HCT116 (cell line): Measurements from ENCODE around the gene HLA-E. TPM values are rescaled to one million over a fixed set of nuclear protein-coding genes. Genes with fewer than 3 reads are reported as not detected.

Source experiments
- ATAC-seq: fragments of 200-7000 bp; cut with Tn5 transposase; 2 replicates; pipeline ENCODE4 v1.9.1; 2020; ENCODE audit warnings: mild to moderate bottlenecking, moderate library complexity
- BruUV-seq: library from RNA; stranded (reverse); fragments of 400-500 nt; replicated peaks from 2 replicates; lab custom pipeline; 2021; lab: Mats Ljungman, UMichigan
- CTCF ChIA-PET: fragments of 300-600 bp; sonication (Branson Sonifier 250); formaldehyde crosslinking; loops from one replicate; lab custom pipeline; 2021; ENCODE audit warnings: antibody characterized with exemption; lab: Charles Lee
- POLR2A ChIA-PET: fragments of 300-600, 350-600 bp; sonication (Branson Sonifier 250); formaldehyde crosslinking; loops from one replicate; lab custom pipeline; 2021; ENCODE audit warnings: antibody characterized with exemption; lab: Charles Lee
- RAD21 ChIA-PET, 2 experiments: fragments of 300-600 bp; sonication (Branson Sonifier 250); formaldehyde crosslinking; loops; one replicate each; lab custom pipeline; 2023; ENCODE audit warnings: low total read pairs in 2 of 2; ENCODE audit not compliant: uncharacterized antibody in 2 of 2, unreplicated experiment in 2 of 2, low non-redundant PET in 1 of 2; lab: Charles Lee
- DNase-seq: peaks from one replicate; pipeline ENCODE4 v3.0.0-alpha.2; 2010; ENCODE audit warnings: low read depth, low spot score
- H2AFZ ChIP-seq: fragments of 200-600 bp; shearing (Covaris generic), sonication (generic); 2 replicates; pipeline ENCODE4 v1.6.1; 2017; ENCODE audit warnings: low read depth, mixed run types, mixed read lengths, antibody characterized with exemption, low read length; ENCODE audit not compliant: poor library complexity, severe bottlenecking
- H3K27ac ChIP-seq: 2 replicates; pipeline ENCODE4 v1.5.1; 2012; ENCODE audit warnings: low read depth, low read length
- H3K27me3 ChIP-seq: fragments of 200-600 bp; sonication (generic); 2 replicates; pipeline ENCODE4 v1.6.1; 2016; ENCODE audit warnings: mixed run types, low read length, mixed read lengths; ENCODE audit not compliant: insufficient read depth
- H3K36me3 ChIP-seq, 2 experiments: fragments of 200-500 bp in 1 of 2; fragments of 200-600 bp in 1 of 2; sonication (Bioruptor generic) in 1 of 2; sonication (generic) in 1 of 2; 2 replicates each; pipeline versions ENCODE4 v1.5.1 to v1.6.1; 2014 to 2016; ENCODE audit warnings: low read length in 2 of 2, inconsistent platforms in 1 of 2, mixed read lengths in 1 of 2, mixed run types in 1 of 2; ENCODE audit not compliant: insufficient read depth in 2 of 2, control insufficient read depth in 1 of 2
- H3K4me1 ChIP-seq, 2 experiments: fragments of 200-600 bp in 1 of 2; sonication (generic) in 1 of 2; 2 replicates each; pipeline versions ENCODE4 v1.5.1 to v1.6.1; 2012 to 2017; ENCODE audit warnings: low read length in 2 of 2, inconsistent platforms in 1 of 2, mild to moderate bottlenecking in 1 of 2, mixed read lengths in 1 of 2, mixed run types in 1 of 2, moderate library complexity in 1 of 2; ENCODE audit not compliant: insufficient read depth in 2 of 2, control insufficient read depth in 1 of 2
- H3K4me2 ChIP-seq: fragments of 200-600 bp; sonication (generic); 2 replicates; pipeline ENCODE4 v1.6.1; 2017; ENCODE audit warnings: mixed run types, low read length, mixed read lengths
- H3K4me3 ChIP-seq, 2 experiments: fragments of 200-600 bp in 1 of 2; sonication (generic) in 1 of 2; replicated peaks in 1 of 2; 2 replicates each; pipeline ENCODE4 v1.5.1; 2011 to 2016; ENCODE audit warnings: low read length in 2 of 2, control low read depth in 1 of 2, low read depth in 1 of 2, mild to moderate bottlenecking in 1 of 2, mixed read lengths in 1 of 2, mixed run types in 1 of 2
- H3K79me2 ChIP-seq: fragments of 200-600 bp; sonication (generic); 2 replicates; pipeline ENCODE4 v1.6.1; 2017; ENCODE audit warnings: mild to moderate bottlenecking, mixed run types, low read length, moderate library complexity, mixed read lengths; ENCODE audit not compliant: insufficient read depth
- H3K9ac ChIP-seq: fragments of 200-600 bp; sonication (generic); 2 replicates; pipeline ENCODE4 v1.6.1; 2016; ENCODE audit warnings: low read length, mixed read lengths
- H3K9me2 ChIP-seq: fragments of 200-600 bp; sonication (generic), shearing (Covaris generic); 2 replicates; pipeline ENCODE4 v1.6.1; 2017; ENCODE audit warnings: mixed run types, mild to moderate bottlenecking, moderate library complexity; ENCODE audit not compliant: insufficient read depth
- H3K9me3 ChIP-seq, 2 experiments: fragments of 200-500 bp in 1 of 2; fragments of 200-600 bp in 1 of 2; sonication (Bioruptor generic) in 1 of 2; sonication (generic) in 1 of 2; 2 replicates each; pipeline ENCODE4 v1.6.1; 2014 to 2017; ENCODE audit warnings: low read length in 2 of 2, mixed read lengths in 2 of 2, inconsistent platforms in 1 of 2, low read depth in 1 of 2, mild to moderate bottlenecking in 1 of 2, mixed run types in 1 of 2, moderate library complexity in 1 of 2; ENCODE audit not compliant: control insufficient read depth in 1 of 2, insufficient read depth in 1 of 2
- H4K20me1 ChIP-seq: fragments of 200-600 bp; sonication (generic), shearing (Covaris generic); 2 replicates; pipeline ENCODE4 v1.6.1; 2017; ENCODE audit warnings: mixed run types, mild to moderate bottlenecking, moderate library complexity; ENCODE audit not compliant: insufficient read depth
- CBX3 ChIP-seq: IDR thresholded peaks from 2 replicates; pipeline ENCODE4 v1.6.1; 2012; ENCODE audit warnings: low read depth
- ELF1 ChIP-seq: IDR thresholded peaks from 2 replicates; pipeline ENCODE4 v1.6.1; 2012; ENCODE audit warnings: low read depth, borderline replicate concordance
- EZH2 ChIP-seq: fragments of 200-600 bp; sonication (generic); IDR thresholded peaks from 2 replicates; pipeline ENCODE4 v1.6.1; 2017; ENCODE audit warnings: antibody characterized with exemption, mixed run types
- EZH2phosphoT487 ChIP-seq: fragments of 200-600 bp; IDR thresholded peaks from 2 replicates; pipeline ENCODE4 v1.6.1; 2018; ENCODE audit warnings: antibody characterized with exemption, borderline replicate concordance
- FOSL1 ChIP-seq: IDR thresholded peaks from 2 replicates; pipeline ENCODE4 v1.6.1; 2012; ENCODE audit warnings: low read depth
- JUND ChIP-seq: IDR thresholded peaks from 2 replicates; pipeline ENCODE4 v1.6.1; 2012
- POLR2A ChIP-seq: IDR thresholded peaks from 2 replicates; pipeline ENCODE4 v1.7.0; 2011; ENCODE audit warnings: borderline replicate concordance; ENCODE audit not compliant: insufficient read depth, insufficient read length; ENCODE audit errors: extremely low read depth
- POLR2AphosphoS5 ChIP-seq: IDR thresholded peaks from 2 replicates; pipeline ENCODE4 v1.6.1; 2011; ENCODE audit warnings: mild to moderate bottlenecking, low read depth, low read length, moderate library complexity
- RAD21 ChIP-seq: IDR thresholded peaks from 2 replicates; pipeline ENCODE4 v1.6.1; 2012; ENCODE audit warnings: low read depth, mild to moderate bottlenecking
- ZNF274 ChIP-seq: fragments of 200-500 bp; sonication (Bioruptor generic); IDR thresholded peaks from 2 replicates; pipeline ENCODE4 v1.6.1; 2014; ENCODE audit warnings: mild to moderate bottlenecking, low read depth, low read length, inconsistent platforms
- intact Hi-C: fragments of 100-400 bp; cut with micrococcal nuclease; formaldehyde crosslinking; loops from 2 replicates; pipeline ENCODE4 v1.10.0; 2022
- total RNA-seq: library from RNA; stranded (reverse); gene quantifications from one replicate; pipeline ENCODE4 v1.2.1, GENCODE V29; 2021; ENCODE audit not compliant: unreplicated experiment
- TF ChIP-seq, protein P1 (sequence below): IDR thresholded peaks from 2 replicates; pipeline ENCODE4 v1.6.1; 2012

The HLA-E gene
- total RNA-seq, 1 experiment from 2014 or later: 108 TPM

GRCh38 chr6:30463242-30463641, 26.1 kb upstream of the HLA-E start:
- no peak overlapping the region for H3K27ac ChIP-seq
- ATAC-seq: no peak
- no peaks in the 10 kb centered on the region for H4K20me1 ChIP-seq
- no TSS peak for BruUV-seq
- POLR2A ChIA-PET: no interaction called here
- H3K4me2 ChIP-seq: no peak overlapping the region
- H3K27me3 ChIP-seq: peaks cover 8% of the 10 kb centered on the region; the same call in 1 of the 2 replicates
- H3K9ac ChIP-seq: no peak overlapping the region
- DNase-seq: no peak
- H3K79me2 ChIP-seq: no peaks in the 10 kb centered on the region
- intact Hi-C loops: no loop called here
- H2AFZ ChIP-seq: no peak overlapping the region
- no peaks in the 10 kb centered on the region for H3K9me2 ChIP-seq
- RAD21 ChIA-PET: no interaction called here
- no peaks in the 10 kb centered on the region for H3K4me1 ChIP-seq
- no peaks in the 10 kb centered on the region for H3K36me3 ChIP-seq
- CTCF ChIA-PET: interaction anchor here (2.1 kb wide), 1 partner anchor 10 kb away, joined by 9 read pairs; no protein-coding TSS in a partner anchor
- no peaks in the 10 kb centered on the region for H3K9me3 ChIP-seq
- TF ChIP-seq ZNF274 (no peak), ELF1 (no peak), FOSL1 (no peak), RAD21 (no peak), JUND (no peak), EZH2phosphoT487 (no peak), CBX3 (no peak), EZH2 (no peak), POLR2A (no peak), POLR2AphosphoS5 (no peak)
- TF ChIP-seq, protein P1, sequence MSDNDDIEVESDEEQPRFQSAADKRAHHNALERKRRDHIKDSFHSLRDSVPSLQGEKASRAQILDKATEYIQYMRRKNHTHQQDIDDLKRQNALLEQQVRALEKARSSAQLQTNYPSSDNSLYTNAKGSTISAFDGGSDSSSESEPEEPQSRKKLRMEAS: no peak
- no peak overlapping the region for H3K4me3 ChIP-seq
